ENCODE results near the gene DALRD3. TPM values are rescaled to one million over a fixed set of nuclear protein-coding genes. Genes with fewer than 3 reads are reported as not detected.
A peak's percentile ranks its signal among the peaks of the same experiment; 100 is the strongest.
"Not testable (repeated sequence)": the region's sequence is repeated elsewhere in the genome, so short reads cannot be mapped to it uniquely, and the experiment has no call there.

The DALRD3 gene
- total and polyA plus RNA-seq, 11 donors: 6.8 to 24.7 (median 14.5) TPM

DNA sequence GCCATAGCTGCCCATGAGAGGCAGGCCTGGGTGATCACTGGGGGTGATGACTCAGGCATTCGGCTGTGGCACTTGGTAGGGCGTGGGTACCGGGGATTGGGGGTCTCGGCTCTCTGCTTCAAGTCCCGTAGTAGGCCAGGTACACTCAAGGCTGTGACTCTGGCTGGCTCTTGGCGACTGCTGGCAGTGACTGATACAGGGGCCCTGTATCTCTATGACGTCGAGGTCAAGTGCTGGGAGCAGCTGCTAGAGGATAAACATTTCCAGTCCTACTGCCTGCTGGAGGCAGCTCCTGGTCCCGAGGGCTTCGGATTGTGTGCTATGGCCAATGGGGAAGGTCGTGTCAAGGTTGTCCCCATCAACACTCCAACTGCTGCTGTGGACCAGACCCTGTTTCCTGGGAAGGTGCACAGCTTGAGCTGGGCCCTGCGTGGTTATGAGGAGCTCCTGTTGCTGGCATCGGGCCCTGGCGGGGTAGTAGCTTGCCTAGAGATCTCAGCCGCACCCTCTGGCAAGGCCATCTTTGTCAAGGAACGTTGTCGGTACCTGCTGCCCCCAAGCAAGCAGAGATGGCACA, 5.9 kb downstream of the DALRD3 start:
- no peaks in the 10 kb centered on the region for H3K9me3 ChIP-seq
- 50 to 75% (median 59%) methylated on average over 9 to 17 of the region's 17 CpGs for WGBS, 4 donors
- H3K4me1 ChIP-seq: peaks cover 0 to 33% (median 20%) of the 10 kb centered on the region in 12 donors
- H3K4me3 ChIP-seq: no peak overlapping the region
- ATAC-seq (peak; percentile 19 to 32 (median 24)), DNase-seq (peak in 2 of 5 donors; percentile 53 to 63)
- H3K27me3 ChIP-seq: no peaks in the 10 kb centered on the region
- peaks cover 0 to 57% (median 39%) of the 10 kb centered on the region in 9 donors for H3K36me3 ChIP-seq
- TF ChIP-seq, protein P1, sequence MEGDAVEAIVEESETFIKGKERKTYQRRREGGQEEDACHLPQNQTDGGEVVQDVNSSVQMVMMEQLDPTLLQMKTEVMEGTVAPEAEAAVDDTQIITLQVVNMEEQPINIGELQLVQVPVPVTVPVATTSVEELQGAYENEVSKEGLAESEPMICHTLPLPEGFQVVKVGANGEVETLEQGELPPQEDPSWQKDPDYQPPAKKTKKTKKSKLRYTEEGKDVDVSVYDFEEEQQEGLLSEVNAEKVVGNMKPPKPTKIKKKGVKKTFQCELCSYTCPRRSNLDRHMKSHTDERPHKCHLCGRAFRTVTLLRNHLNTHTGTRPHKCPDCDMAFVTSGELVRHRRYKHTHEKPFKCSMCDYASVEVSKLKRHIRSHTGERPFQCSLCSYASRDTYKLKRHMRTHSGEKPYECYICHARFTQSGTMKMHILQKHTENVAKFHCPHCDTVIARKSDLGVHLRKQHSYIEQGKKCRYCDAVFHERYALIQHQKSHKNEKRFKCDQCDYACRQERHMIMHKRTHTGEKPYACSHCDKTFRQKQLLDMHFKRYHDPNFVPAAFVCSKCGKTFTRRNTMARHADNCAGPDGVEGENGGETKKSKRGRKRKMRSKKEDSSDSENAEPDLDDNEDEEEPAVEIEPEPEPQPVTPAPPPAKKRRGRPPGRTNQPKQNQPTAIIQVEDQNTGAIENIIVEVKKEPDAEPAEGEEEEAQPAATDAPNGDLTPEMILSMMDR (IDR thresholded peaks at IDR 0.05): no peak
- no peak for TF ChIP-seq POLR2A (IDR thresholded peaks at IDR 0.05)
- intact Hi-C loops (cut with DNase I): no loop called here
- peak overlapping the region in 9 of 12 donors; percentile 49 to 69 (median 54) for H3K27ac ChIP-seq

DNA sequence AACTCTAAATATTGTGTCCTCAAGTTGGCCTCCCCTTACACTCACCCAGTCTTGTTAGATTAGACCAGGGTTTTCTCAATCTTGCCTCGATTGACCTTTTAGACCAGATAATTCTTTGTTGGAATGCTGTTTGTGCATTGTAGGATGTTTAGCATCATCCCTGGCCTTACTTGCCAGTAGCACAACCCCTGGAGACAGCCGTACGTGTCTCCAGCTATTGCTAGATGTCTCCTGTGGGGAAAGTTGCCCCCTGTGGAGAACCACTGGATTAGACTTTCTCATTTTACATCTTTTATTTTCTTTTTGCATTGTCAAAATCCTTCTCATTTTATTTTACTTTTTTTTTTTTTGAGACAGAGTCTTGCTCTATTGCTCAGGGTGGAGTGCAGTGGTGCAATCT, 9.0 kb downstream of the DALRD3 start:
- TF ChIP-seq POLR2A (IDR thresholded peaks at IDR 0.05): no peak
- TF ChIP-seq, protein P1 (IDR thresholded peaks at IDR 0.05): no peak
- no peak overlapping the region for H3K4me3 ChIP-seq
- no peak overlapping the region for H3K27ac ChIP-seq
- H3K36me3 ChIP-seq: peaks cover 0 to 32% (median 16%) of the 10 kb centered on the region in 9 donors
- WGBS, 4 donors: 71 to 76% (median 73%) methylated on average over 3 of the region's 3 CpGs
- intact Hi-C loops (cut with DNase I): no loop called here
- no peak for ATAC-seq
- no peaks in the 10 kb centered on the region for H3K9me3 ChIP-seq
- H3K27me3 ChIP-seq: no peaks in the 10 kb centered on the region
- peaks cover 0 to 37% (median 23%) of the 10 kb centered on the region in 12 donors for H3K4me1 ChIP-seq
- no peak for DNase-seq

DNA sequence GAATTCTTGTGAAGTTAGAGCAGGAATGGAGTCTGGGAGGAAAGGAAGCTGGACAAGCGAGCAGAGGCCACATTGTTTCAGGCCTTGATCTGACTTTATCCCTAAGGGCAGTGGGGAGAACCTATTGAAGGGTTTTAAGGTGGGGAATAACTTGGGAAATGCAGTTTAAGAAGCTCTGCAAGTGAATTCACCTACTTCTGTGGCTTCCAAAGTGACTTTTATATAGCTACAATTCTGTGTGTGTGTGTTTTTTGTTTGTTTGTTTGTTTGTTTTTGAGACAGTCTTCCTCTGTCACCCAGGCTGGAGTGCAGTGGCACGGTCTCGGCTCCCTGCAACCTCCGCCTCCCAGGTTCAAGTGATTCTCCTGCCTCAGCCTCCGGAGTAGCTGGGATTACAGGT, 9.8 kb downstream of the DALRD3 start:
- H3K27ac ChIP-seq: peak overlapping the region in 9 of 12 donors; percentile 91 to 99 (median 96)
- H3K4me3 ChIP-seq: peak overlapping the region in 5 of 12 donors; percentile 62 to 91 (median 79)
- H3K27me3 ChIP-seq; H3K9me3 ChIP-seq; ATAC-seq; intact Hi-C loops (cut with DNase I); DNase-seq: not testable (repeated sequence)
- H3K4me1 ChIP-seq: peaks cover 0 to 35% (median 23%) of the 10 kb centered on the region in 12 donors
- WGBS, 4 donors: 88 to 90% (median 89%) methylated on average over 5 of the region's 5 CpGs
- peaks cover 0 to 29% (median 8%) of the 10 kb centered on the region in 9 donors for H3K36me3 ChIP-seq

DNA sequence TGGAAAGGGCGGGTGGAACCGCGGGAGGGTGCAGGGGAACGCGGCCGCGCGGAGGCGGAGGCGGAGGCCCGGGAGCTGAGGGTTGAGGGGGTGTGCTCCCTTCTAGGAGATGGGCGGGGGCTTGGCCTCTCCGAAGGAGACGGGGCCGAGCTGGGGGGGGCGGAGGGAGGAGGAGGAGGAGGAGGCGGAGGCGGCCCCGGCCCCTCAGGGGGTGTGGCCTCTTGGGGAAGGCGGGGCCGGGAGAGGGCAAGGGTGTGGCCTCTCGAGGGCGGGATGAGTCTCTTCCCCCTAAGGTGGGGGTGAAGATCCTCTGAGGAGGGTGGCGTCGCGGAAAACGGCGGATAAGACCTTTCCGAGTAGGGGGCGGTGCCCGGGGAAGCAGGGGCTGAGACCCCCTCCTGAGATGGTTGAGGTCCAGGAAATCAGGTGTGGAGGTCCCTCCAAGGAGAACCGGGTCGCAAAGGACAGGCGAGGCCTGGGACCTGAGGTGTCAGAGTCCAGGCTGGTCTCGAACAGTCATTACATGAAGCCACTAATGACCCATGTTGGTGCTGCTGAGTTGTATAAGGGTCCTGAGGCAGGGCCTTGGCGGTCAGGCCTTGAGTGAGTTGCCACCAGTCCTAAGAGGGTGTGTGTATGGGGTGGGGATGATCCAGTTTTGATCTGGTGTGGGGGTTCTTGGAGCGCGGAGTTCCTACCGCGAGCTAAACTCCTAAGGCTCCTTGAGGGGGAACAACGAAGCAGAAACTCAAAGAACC, 10.4 kb downstream of the DALRD3 start:
- ATAC-seq (peak; percentile 60 to 81 (median 80)), DNase-seq (peak; percentile 89 to 95 (median 90))
- no peak for TF ChIP-seq POLR2A (IDR thresholded peaks at IDR 0.05)
- TF ChIP-seq, protein P1 (IDR thresholded peaks at IDR 0.05): no peak
- Histone ChIP-seq H3K27me3 (no peaks in the 10 kb centered on the region), H3K27ac (peak overlapping the region; percentile 70 to 99 (median 94)), H3K4me3 (peak overlapping the region; percentile 62 to 94 (median 77)), H3K36me3 (peaks cover 0 to 23% (median 8%) of the 10 kb centered on the region in 9 donors), H3K9me3 (no peaks in the 10 kb centered on the region), H3K4me1 (peaks cover 0 to 28% (median 20%) of the 10 kb centered on the region in 12 donors)
- 16 to 26% (median 21%) methylated on average over 27 to 41 of the region's 41 CpGs for WGBS, 4 donors
- intact Hi-C loops (cut with DNase I): no loop called here
